Fibroblast of skin of right quadriceps (primary cell): ENCODE measurements around the gene ACAA1.
A peak's percentile ranks its signal among the peaks of the same experiment; 100 is the strongest.
"Not testable (repeated sequence)": the region's sequence is repeated elsewhere in the genome, so short reads cannot be mapped to it uniquely, and the experiment has no call there.

Source experiments
- DNase-seq: peaks from one replicate; pipeline ENCODE4 v3.0.0-alpha.2; 2013

ACAA1 gene

DNA sequence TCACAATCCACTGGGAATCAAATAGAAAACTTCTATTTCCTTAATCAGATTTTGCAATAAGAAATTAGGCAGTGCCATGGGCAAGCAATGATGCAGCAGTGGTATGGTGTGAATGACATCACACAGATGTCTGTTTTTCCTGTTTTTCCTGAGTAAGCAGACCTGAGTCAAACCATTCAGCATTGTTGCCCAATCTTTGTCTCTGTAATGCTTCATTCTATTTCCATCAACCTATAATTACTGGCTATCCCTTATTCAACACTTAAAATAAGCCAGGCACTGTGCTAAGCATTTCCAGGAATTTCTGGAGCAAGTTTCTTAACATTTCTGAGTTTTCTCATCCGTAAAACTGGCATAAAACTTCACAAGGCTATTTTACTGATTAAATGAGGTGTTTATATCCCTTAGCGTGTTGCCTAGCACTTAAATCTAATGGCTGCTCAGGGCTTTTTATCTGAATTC, 17.1 kb upstream of the ACAA1 start:
- peak; percentile 78 for DNase-seq

DNA sequence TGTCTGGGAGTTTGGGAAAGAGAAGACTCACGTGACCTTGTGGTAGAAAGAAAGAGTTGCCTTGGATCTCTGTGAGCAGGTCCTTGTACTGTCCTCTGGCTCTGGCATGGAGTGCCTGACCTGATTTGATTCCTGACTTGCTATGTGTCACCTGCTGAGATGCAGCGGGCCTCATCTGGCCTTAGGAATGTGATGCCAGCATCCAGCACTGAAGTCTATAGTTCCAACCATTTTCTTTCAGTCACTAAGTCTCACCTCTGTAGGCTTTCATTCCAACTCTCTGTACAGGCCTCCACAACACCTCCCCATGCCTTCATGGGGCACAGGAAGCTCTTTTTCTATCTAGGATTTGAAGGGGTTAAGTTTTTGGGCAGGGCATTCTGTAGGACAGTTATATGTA, 16.3 kb upstream of the ACAA1 start:
- DNase-seq = no peak

DNA sequence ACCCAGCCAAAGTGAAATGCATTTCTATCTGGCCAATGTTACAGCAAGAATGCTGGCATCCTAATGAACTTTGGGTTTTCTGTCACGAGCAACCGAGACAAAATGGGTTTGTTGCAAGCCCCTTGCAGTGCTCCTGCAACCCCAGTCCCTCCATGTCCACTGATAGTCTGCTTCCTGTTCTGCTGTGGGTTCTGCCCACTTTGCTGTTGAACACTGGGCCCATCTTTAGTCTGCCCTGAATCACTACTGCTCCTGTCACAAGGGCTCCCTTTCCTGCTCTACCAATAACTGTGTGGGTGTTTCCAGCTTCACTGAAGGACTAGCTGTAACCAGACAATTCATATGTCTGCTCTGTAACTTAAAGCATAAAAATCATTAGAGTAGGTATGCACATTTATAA, 15.7 kb upstream of the ACAA1 start:
- DNase-seq = no peak

DNA sequence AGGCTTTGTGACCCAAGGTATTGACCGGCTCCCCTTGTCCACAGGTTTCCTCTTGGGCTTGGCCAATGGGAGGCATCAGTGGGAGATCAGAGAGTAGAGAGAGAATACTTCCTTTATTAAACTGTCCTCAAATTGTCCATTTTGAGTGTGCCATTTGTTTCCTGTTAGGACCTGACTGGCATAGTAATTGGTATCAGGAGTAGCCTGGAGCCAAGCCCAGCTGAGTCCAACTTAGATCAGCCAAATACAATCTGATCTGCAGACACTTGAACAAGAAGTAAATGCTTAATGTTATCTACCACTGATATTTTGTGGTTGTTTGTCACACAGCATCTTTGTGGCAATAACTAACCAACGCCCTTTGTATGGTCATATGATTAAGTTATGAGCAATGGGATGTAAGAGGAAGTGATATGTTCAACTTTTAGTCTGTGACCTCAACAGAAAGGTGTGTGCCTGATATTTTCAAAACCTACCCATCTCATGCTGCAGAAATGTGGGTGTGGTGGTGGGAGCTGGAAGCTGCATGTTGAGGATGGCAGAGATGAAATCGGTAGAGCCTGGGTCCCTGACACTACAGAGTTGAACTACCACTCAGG, 14.8 kb upstream of the ACAA1 start:
- no peak for DNase-seq

DNA sequence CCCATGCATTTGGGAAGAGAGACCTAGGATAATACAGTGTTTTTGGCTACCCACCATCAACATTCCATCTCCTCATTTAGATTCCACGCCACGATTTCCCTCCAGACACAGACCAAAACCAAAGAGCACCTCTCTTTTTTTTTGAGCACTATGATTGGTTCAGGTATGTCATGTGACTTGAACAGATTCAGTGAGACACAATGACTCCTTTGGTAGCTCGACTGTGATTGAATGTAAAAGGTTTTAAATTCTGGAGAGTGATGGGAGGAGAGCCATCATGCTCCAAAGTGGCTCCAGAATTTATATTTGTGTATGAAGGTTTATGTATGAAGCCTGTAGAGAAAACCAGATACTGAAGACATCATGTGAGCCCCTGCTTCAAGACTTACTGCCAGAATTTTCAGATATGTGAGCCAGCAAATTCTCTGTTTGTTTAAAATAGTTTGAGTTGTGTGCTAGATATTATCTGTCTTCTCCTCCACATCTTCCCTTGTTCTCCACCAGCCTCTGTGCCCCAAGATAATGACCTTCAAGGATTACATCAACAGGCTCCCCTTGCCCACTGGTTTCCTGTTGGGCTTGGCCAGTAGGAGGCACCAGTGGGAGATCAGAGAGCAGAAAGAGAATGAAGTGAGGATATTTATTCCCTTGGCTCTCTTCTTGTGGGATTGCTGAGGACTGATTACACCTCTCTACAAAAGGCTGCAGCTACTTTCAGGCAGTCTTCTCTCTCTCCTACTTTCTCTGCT, 14.0 kb upstream of the ACAA1 start:
- DNase-seq = no peak

DNA sequence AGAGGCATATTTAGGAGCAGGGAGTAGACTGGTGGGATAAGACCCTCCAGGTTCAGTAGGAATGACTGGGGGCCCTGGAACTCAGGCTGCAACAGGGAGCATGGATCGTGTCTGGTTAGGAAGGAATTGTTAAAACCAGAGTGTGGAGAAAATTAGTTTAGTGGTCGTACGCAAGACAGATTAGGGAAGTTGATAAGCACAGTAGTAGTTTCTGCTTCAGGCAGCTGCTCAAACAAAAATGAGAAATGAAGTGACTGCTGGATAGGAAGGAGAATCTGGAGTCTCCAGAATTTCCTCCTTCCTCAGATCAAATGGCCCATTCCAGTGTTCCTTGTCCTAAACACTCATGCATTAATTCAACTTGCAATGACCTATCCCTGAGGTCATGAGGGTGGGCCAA, 12.8 kb upstream of the ACAA1 start:
- no peak for DNase-seq

DNA sequence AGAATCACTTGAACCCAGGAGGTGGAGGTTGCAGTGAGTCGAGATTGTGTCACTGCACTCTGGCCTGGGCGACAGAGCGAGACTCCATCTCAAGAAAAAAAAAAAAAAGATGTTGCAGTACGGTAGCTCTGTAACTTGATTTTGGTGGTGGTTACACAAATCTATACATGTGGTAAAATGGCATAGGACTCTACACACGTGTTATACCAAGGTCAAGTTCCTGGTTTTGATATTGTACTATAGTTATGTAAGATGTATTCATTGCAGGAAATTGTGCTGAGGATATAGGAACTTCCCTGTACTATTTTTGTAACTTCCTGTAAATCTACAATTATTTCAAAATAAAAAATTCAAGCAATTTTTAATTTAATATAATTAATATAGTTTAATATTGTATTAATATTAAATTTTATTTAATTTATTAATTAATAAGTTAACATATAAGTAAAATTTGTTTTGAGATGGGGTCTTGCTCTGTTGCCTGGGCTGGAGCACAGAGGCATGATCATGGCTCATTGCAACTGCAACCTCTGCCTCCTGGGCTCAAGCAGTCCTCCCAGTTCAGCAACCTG, 11.5 kb upstream of the ACAA1 start:
- no peak for DNase-seq

DNA sequence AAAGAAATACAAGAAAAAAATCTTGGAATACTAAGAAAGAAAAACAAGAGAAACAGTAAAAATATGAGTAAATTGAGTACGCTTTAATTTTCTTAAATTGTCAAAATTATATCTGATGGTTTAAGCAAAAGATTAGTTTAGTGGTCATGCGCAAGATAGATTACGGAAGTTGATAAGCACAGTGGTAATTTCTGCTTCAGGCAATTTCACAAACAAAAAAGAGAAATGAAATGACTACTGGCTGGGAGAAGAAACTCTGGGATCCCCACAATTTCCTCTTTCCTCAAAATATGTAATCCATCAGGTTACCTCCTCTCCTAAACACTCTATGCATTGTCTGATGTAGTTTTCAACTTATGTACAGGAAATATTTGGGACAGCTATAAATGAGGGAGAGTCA, 10.5 kb upstream of the ACAA1 start:
- DNase-seq = no peak

DNA sequence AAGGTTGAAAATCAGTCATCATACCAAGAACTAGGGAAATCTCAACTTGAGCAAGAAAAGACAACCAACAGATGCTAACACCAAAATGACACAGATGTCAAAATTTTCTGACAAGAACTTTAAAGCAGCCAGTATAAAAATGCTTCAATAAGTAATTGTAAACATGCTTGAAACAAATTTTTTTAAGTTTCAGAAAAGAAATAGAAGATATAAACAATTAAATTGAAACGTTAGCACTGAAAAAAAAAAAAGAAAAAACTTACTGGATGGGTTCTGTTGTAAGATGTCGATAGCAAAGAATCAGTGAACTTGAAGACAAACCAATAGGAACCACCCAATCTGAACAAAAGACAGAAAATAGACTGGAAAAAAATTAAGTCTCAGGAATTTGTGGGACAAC, 9.6 kb upstream of the ACAA1 start:
- DNase-seq = no peak

DNA sequence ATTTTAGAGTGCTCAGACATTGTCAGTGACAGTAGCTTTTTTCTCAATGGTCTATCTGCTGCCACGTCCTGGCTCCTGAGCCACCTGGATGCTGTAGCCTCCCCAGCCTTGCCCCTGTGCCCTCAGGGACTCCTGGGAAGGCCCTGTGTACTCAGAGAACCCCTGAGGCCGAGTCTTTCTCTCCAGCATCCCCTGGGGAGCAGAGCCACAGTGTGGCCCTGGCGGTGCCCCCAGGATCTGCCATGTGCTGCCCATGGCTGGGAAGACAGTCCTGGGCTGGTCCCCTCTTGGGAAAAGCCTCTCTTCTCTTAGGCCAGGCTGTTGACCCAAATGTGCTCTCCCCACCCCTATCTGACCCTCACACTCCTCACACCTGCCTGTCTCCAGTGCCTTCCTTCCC, 6.6 kb upstream of the ACAA1 start:
- no peak for DNase-seq

DNA sequence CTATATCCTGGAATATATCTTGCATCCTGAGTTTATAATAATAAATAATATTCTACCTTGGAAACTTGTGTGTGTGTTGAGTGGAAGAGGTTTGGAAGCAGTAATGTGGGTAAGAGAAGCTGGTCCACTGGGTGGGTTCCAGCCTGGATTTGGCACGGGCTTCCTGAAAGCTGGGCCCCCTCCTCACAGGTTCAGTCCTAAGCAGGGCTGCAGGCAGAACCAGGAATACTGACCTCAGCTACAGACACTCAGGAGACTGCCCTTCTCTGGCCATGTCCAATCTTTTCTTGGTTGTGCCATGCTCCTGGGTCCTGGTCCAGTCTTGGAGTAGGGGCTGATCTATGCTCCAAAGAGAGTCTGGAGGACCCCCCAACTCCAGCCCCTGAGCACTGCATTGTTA, 6.0 kb upstream of the ACAA1 start:
- no peak for DNase-seq

DNA sequence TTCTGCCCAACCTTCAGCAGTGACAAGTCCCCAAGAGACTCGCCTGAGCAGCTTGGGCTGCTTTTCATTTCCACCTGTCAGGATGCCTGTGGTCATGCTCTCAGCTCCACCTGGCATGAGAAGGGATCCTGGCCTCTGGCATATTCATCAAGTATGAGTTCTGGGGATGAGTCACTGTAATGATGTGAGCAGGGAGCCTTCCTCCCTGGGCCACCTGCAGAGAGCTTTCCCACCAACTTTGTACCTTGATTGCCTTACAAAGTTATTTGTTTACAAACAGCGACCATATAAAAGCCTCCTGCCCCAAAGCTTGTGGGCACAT, 5.0 kb upstream of the ACAA1 start:
- no peak for DNase-seq

DNA sequence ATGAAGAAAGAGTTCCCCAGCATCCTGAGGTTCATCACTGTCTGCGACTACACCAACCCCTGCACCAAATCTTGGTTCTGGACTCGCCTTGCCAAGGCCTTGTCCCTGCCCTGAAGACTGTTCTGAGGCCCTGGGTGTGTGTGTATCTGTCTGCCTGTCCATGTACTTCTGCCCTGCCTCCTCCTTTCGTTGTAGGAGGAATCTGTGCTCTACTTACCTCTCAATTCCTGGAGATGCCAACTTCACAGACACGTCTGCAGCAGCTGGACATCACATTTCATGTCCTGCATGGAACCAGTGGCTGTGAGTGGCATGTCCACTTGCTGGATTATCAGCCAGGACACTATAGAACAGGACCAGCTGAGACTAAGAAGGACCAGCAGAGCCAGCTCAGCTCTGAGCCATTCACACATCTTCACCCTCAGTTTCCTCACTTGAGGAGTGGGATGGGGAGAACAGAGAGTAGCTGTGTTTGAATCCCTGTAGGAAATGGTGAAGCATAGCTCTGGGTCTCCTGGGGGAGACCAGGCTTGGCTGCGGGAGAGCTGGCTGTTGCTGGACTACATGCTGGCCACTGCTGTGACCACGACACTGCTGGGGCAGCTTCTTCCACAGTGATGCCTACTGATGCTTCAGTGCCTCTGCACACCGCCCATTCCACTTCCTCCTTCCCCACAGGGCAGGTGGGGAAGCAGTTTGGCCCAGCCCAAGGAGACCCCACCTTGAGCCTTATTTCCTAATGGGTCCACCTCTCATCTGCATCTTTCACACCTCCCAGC, 4.4 kb upstream of the ACAA1 start:
- no peak for DNase-seq

DNA sequence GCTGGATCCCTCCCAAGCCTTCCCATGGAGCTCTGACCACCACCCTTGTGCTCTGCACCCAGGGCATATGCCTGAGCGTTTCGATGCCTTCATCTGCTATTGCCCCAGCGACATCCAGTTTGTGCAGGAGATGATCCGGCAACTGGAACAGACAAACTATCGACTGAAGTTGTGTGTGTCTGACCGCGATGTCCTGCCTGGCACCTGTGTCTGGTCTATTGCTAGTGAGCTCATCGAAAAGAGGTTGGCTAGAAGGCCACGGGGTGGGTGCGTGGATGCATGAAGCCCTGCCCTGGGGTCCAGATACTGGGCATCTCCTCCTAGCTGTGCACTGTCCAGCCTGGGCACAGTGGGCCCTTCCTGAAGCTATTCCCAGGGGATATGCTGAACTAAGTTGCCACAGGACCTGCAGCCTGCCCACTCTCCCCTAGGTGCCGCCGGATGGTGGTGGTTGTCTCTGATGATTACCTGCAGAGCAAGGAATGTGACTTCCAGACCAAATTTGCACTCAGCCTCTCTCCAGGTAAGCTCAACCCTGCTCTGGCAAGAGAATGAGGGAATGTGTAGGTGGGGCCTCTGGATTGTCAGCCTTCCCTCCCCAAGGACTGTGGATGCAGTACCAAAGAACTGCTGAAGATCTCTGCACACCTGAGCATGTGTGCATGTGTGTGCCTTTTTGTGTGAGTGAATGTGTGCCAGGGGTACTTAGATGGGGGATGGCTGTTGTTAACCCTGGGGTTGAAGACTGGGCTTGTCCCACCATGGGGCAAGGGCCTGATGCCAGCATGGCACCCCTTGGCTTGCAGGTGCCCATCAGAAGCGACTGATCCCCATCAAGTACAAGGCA, 3.6 kb upstream of the ACAA1 start:
- no peak for DNase-seq

DNA sequence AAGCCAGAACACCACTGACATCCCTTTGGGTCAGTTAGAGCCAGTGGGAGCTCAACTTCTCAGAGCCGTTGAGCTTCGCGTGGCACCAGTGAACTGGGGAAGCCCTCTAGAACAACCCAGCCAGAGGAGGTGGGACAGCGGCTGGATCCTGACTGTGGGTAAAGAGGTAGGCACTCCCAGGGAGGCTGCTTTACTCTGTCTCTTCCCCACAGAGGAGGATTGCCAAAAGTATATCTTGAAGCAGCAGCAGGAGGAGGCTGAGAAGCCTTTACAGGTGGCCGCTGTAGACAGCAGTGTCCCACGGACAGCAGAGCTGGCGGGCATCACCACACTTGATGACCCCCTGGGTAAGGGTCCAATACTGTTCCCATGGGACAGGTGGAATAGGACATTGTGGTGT, 2.7 kb upstream of the ACAA1 start:
- no peak for DNase-seq

DNA sequence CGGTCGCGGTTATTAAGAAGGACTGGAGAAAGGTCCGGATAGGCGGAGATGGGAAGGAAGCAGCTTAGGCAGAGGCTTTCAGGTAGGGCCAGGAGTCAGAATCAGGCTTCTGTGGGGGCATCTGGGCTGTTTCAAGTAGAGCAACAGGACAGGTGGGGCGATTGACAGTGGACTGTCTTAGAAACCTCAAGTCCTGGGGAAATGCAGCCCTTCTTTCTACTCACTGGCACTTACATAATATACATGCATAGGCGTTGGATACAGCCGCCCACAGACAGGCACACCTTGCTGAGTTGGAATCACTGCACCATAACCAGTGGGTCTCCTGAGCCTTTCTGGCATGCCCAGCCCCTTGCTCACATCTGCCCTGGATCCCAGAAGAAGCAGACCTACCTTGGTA, 2.3 kb upstream of the ACAA1 start:
- no peak for DNase-seq

DNA sequence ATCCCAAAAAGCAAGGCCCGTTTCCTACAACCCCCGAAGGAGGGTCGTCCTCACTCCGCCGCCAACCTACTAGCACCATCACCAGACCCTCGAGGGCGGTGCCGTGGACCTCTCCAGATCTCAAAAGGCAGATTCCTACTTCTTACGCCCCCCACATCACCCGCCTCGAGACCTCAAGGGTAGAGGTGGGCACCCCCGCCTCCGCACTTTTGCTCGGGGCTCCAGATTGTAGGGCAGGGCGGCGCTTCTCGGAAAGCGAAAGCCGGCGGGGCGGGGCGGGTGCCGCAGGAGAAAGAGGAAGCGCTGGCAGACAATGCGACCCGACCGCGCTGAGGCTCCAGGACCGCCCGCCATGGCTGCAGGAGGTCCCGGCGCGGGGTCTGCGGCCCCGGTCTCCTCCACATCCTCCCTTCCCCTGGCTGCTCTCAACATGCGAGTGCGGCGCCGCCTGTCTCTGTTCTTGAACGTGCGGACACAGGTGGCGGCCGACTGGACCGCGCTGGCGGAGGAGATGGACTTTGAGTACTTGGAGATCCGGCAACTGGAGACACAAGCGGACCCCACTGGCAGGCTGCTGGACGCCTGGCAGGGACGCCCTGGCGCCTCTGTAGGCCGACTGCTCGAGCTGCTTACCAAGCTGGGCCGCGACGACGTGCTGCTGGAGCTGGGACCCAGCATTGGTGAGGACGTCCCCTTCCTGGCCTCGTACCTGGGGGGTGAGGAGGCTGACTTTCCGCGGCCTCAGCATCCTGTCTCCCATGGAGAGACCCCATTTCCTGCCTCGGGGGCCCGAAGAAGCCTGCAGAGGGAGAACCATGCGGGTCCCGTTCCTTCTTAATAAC, 1.6 kb upstream of the ACAA1 start, which contains the start of gene MYD88:
MYD88 (plus strand) TSS at position 313 of the 842 bp plus-strand sequence; CDS start at position 353, 40 bp downstream.
- peak; percentile 54 for DNase-seq

DNA sequence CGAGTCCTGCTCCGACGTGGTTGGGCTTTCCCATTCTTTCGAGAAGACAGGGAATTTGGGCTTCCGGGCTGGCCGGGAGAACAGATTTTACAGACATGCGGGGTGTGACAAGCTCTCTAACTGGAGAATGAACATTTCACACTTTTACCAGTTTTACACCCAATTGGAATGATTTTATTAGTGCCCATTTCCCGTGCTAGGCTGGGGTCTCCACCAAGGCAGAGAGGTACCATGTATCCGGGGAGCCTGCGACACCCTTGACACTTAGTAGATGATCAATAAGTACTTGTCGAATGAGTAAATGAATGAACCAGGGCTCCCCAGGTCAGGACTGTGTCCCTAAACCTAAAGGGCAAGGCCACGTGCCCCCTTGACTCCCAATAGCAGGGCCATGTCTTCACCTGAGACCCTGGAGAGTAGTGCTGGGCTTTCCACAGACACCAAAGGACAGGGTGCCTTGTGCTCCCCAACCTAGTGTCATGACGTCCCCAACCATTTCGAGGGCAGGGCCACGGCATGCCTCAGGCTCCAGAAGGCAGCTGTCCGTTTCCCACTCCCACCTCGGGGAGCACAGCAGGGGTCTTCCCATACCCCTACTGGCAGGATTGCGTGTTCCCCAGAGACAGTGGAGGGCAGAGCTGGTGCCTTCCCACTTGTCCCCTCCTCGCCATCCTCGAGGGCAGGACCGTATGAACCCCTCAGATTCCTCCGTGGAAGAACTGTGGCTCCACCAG, 855 bp upstream of the ACAA1 start:
- peak; percentile 12 for DNase-seq

DNA sequence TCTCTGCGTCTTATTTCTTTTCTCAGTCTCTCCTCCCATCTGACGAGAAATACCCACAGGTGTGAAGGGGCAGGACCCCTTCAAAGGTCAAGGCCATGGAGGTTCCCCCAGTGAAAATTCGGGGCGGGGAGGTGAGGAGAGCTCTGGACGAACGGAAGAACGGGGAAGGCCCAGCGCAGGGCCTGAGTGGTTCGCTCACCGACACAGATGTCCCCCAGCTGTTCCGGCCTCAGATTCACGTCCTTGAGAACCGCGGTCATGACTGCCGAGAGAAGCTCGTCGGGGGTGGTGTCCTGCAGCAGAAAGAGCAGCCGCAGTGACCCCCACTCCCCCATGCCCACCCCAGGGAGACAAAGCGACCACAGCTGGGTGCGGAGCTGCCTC, 542 bp downstream of the ACAA1 start:
- DNase-seq = no peak

DNA sequence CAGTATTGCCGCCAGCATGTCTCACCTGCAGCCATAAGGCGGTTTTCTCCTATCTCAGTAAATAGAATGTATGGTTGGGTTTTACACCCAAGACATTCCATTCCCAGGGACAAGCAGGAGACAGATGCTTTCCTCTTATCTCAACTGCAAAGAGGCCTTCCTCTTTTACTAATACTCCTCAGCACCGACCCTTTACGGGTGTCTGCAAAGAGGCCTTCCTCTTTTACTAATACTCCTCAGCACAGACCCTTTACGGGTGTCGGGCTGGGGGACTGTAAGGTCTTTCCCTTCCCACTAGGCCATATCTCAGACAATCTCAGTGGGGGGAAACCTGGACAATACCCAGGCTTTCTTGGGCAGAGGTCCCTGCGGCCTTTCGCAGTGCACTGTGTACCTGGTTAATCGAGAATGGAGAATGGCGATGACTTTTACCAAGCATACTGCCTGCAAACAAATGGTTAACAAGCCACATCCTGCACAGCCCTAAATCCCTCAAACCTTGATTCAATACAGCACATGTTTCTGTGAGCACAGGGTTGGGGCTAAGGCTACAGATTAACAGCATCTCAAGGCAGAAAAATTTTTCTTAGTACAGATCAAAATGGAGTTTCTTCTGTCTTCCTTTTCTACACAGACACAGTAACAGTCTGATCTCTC, 1.2 kb downstream of the ACAA1 start:
- not testable (repeated sequence) for DNase-seq
